GM19035 (cell line): ENCODE results near the gene TGFBR2.
"Not testable (repeated sequence)": the region's sequence is repeated elsewhere in the genome, so short reads cannot be mapped to it uniquely, and the experiment has no call there.

ENCODE experiments used
- ATAC-seq: cut with Tn5 transposase; IDR thresholded peaks from one replicate; pipeline ENCODE4 v1.9.1; 2021; ENCODE audit not compliant: unreplicated experiment

The TGFBR2 gene

GRCh38 chr3:30617653-30618052, 11.3 kb downstream of the TGFBR2 start:
- no peak for ATAC-seq

DNA sequence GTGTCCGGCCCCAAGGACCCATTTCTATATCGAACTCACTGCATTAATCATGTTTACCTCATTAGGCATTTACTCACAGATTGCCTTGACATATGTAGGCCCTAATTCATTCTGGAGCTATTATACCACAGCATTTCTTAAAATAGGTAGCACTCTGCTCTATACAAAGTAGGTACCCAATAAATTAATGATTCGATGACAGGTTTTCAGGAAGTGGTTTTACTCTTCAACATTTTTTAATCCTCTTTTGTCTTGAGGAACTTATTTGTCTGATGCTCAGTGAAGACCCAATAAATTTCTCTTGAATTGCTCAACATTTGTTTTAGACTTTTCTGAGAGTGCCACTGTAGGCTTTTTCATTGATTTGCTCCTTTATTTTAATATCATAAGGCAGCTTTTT, 12.1 kb downstream of the TGFBR2 start:
- no peak for ATAC-seq

GRCh38 chr3:30619318-30619717, 12.9 kb downstream of the TGFBR2 start:
- ATAC-seq = no peak

GRCh38 chr3:30620402-30621360, 14.3 kb downstream of the TGFBR2 start:
- ATAC-seq = no peak

GRCh38 chr3:30621576-30621975, 15.2 kb downstream of the TGFBR2 start:
- no peak for ATAC-seq

DNA sequence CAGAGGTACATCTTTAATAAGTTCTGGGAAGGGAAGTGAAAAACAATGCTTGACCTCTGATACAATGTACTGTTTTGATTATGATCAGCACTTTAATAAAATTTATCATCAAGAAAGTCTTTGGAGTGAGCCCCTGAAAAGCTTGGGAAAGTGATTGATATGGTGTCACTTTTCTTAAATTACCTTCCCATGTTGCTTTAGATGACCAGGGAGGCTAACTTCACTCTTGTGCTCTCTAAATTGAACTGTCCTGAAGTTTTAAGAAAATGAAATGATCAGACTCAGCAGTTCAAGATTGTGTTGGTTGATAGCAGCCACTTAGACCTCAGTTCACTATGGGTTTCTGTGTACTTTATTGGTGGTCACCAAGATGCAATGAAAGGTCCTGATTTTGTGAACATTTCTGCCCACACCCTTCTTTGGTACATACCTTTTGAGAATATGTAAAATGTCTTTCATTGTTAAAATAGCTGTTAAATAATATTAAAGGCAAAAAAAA, 15.7 kb downstream of the TGFBR2 start:
- no peak for ATAC-seq

GRCh38 chr3:30622790-30623189, 16.4 kb downstream of the TGFBR2 start:
- ATAC-seq = no peak

DNA sequence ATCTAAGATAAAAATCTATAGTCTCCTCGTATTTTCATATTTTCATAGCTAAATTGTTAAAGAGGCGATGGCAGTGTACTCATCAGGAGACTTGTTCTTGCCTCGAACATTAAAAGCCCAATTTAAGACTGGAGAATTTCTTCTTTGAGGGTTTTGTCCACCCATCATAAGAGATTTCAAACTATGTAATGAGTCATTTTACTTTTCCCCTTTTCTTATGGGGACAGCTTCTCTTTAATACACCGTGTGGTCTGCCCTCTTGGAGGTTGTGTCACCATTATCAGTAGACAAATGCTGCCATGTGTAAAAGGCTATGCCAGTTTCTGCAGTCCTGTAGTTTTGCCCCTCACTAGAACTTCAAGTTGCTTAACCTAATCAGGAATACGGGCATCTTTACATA, 16.9 kb downstream of the TGFBR2 start:
- ATAC-seq = no peak

DNA sequence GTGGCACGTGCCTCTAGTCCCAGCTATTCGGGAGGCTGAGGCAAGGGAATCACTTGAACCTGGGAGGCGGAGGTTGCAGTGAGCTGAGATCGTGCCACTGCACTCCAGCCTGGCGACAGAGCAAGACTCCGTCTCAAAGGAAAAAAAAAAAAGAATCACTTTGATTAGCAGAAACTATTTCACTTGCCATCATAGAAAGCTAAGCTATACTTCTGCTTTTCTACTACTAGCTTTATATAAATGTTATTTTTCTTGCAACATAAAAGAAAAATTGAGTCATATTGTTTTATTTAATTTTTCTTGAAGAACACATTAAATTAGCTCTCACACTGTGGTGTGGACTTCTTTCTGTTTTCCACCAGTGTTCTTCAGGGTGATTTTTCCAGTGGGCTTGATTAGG, 18.1 kb downstream of the TGFBR2 start:
- ATAC-seq = not testable (repeated sequence)

- no peak for ATAC-seq
Observed at GRCh38 chr3:30625541-30626438, 19.4 kb downstream of the TGFBR2 start.

DNA sequence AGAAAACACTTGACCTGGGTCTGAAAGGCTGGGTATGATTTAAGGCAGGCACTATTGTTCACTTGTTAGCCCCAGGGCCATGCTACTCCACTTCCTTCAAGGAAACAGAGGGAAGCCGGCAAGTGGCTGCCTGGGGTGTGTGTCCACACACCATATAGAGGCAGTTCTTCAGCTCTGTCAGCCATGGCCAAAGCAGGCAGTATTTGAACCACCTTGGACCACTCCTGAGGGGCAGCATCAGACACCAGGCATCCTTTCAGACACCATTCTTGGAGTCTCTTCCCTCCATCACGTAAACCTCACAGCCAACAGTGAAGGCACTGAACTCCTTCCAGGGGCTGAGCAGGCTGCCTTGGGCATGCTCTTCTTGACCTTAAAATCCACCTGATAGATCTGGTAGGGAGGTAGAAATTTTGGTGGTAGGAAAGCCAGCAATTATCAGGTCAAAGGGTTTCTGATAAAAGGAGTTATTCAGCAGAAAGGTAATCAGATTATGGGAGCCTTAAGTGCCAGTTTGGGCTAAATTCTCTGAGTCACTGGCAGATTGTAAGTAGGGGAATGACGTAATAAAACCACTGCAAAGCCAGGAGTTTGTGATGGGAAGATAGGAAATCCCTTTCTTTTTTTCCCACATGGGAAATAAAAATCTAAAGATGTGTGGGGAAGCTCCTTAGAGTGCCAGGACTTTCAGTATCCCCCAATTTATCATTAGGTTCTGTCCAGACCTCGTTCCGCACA, 20.2 kb downstream of the TGFBR2 start:
- ATAC-seq = no peak

DNA sequence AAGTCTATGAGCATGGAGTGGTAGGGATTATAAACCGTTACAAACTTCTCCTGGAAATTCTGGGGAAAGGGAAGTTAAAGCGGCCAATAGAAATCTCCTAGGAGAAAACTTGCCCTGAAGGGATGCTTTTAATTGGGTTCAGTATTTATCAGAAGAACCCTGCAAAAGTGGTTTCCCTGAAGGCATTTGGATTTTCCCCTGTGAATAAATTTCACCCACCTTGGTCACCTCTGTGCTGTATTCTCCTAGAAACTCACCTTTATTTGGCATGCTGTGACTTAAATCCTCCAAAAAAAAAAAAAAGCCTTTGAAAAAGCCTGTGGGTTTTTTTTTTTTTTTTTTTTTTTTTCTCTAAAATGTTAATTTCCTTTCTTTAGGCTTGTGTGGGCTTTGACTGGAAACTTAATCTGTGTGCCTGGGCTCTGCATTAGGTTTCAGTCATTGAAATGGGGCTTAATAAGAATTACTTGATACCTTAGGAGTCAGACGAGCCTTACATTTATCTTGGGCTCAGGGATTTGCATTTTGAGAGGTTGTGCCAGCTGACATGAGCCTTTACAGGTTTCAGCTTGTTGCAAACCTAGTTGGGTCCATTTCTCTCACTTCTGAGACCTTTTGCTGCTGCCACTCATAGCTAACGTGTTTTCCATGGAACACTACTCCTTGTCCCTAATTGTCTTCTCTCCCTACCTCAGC, 22.0 kb downstream of the TGFBR2 start:
- ATAC-seq = no peak

GRCh38 chr3:30628901-30629590, 22.6 kb downstream of the TGFBR2 start:
- ATAC-seq = no peak

- no peak for ATAC-seq
Observed at GRCh38 chr3:30629746-30630145, 23.3 kb downstream of the TGFBR2 start.

DNA sequence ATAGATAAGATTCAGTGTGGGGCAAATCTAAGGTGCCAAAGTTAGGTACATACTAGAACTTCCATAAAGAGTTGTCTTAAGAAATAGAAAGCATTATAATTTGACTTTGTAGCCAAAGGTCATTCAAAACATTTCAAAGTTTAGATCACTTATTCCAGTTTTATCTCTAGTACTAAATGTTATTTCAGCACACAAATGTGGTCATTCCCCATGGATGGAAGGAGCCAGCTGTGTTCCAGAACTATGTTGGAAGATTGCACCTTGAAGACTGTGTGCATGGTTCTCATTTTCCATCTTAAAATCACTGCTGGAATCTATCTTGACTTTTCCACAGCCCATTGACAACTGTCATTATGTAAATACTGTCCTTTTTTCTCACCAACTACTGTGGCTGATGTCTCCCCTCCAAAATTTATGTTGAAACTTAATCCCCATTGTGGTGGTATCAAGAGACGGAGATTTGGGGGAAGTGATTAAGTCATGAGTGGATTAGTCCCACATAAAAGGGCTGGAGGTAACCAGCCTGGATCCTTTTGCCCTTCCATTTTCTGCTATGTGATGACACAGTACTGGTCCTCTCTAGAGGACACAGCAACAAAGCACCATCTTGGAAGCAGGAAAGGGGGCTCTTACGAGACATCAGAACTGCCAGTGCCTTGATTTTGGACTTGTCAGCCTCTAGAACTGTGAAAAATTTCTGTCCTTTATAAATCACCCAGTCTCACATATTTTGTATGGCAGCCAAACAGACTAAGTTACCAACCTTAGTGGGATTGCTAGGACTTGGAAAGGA, 24.0 kb downstream of the TGFBR2 start:
- no peak for ATAC-seq

DNA sequence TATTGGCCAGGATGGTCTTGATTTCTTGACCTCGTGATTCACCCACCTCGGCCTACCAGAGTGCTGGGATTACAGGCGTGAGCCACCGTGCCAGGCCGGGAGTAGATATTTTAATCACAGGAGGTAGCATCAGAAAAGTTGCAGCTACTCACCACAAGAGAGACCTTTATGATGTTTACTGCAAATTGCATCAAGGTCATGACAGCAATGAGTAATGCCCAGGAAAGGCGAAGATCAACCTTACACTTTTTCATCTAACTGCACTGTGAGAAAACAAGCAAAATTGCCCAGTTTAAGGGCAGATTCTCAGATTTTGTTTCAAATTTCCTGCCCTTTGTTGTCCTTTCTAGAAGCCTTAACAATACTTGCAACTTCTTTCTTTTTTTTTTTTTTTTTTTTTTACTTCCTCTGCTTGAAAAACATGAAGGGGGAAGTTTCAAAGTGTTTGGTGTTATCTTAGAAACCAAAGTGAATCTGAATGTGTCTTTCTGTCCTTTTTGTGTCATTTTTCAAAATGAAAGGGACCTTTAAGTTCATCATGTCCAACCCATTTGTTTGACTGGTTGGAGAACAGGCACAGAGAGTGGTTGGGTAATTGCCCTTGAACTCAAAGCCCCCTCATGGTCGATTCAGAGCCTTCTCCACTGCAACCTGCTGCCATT, 25.0 kb downstream of the TGFBR2 start:
- no peak for ATAC-seq

DNA sequence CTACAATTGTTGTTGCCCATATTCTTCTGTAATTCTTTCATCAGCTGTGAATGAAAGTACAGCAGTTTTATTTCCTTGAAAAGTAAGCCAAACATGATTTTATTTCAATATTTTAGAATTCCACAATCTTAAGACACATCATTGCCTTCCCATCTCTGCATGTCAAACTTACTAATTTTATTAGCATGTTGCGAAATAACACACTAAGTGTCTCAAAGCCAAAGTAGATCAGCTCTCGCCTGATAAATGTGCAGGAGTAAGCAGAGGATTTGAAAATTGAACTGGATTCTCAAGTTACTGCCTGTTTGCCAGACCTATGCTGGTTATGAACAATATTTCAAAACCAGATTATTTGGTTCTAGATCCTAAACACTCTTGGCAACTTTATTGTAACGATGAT, 25.7 kb downstream of the TGFBR2 start:
- no peak for ATAC-seq

DNA sequence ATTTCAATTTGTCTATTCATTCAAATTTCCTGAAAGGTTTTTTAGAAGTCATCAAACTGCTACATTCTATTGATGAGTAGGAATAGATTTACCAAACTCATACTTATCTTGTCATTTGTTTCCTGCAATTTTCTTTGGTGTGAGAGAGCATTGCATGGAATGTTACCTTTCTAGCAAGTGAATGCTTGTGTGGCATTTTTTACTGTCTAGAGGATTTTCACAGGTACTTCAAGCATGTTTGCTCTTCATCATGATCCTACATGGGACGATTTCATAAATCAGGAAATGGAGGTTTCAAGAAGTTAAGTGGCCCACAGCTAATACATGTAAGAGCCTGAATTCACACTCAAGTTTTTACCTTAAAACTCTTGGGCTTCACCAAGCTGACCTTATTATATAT, 26.1 kb downstream of the TGFBR2 start:
- no peak for ATAC-seq
